Measurements from ENCODE around the gene LFNG.
A peak's percentile ranks its signal among the peaks of the same experiment; 100 is the strongest.

LFNG gene

GRCh38 chr7:2507917-2508306 is 11.7 kb upstream of the LFNG start:
- H3F3A ChIP-seq (ENCODE audit: insufficient read depth, low read length): no peaks in the 10 kb centered on the region
- no peak overlapping the region for H3K27ac ChIP-seq (ENCODE audit: low read depth, low read length, poor library complexity, severe bottlenecking)
- H3K27me3 ChIP-seq (ENCODE audit: insufficient read depth, low read length): peaks cover 11% of the 10 kb centered on the region
- H3K9me2 ChIP-seq (ENCODE audit: low read depth, low read length): no peaks in the 10 kb centered on the region
- no peaks in the 10 kb centered on the region for H3K79me2 ChIP-seq (ENCODE audit: insufficient read depth, low read length)
- no peak overlapping the region for H3K9ac ChIP-seq (ENCODE audit: low read length)
- no peaks in the 10 kb centered on the region for H3K9me3 ChIP-seq (ENCODE audit: low read length)
- peaks cover 45% of the 10 kb centered on the region for H3K4me1 ChIP-seq (ENCODE audit: insufficient read depth, low read length, severe bottlenecking)
- TF ChIP-seq EZH2 (IDR thresholded peaks at IDR 0.05; ENCODE audit: borderline replicate concordance, low read length): no peak
- no peak for TF ChIP-seq CTCF (IDR thresholded peaks at IDR 0.05; ENCODE audit: low read length)
- no peak overlapping the region for H3K4me2 ChIP-seq (ENCODE audit: low read length)
- H3K36me3 ChIP-seq (ENCODE audit: insufficient read depth, low read length): no peaks in the 10 kb centered on the region
- no peak overlapping the region for H3K4me3 ChIP-seq (ENCODE audit: low read depth, low read length, poor library complexity, severe bottlenecking)
- no peak overlapping the region for H2AFZ ChIP-seq (ENCODE audit: low read length)
- H4K20me1 ChIP-seq (ENCODE audit: insufficient read depth, low read length): no peaks in the 10 kb centered on the region

- Histone ChIP-seq H3K4me2 (ENCODE audit: low read length) (peak overlapping the region; percentile 34; the same call in 1 of the 2 replicates), H2AFZ (ENCODE audit: low read length) (no peak overlapping the region), H3K27me3 (ENCODE audit: insufficient read depth, low read length) (peaks cover 11% of the 10 kb centered on the region), H3K4me1 (ENCODE audit: insufficient read depth, low read length, severe bottlenecking) (peaks cover 45% of the 10 kb centered on the region), H3K9me2 (ENCODE audit: low read depth, low read length) (no peaks in the 10 kb centered on the region), H4K20me1 (ENCODE audit: insufficient read depth, low read length) (no peaks in the 10 kb centered on the region), H3K4me3 (ENCODE audit: low read depth, low read length, poor library complexity, severe bottlenecking) (no peak overlapping the region), H3F3A (ENCODE audit: insufficient read depth, low read length) (no peaks in the 10 kb centered on the region), H3K36me3 (ENCODE audit: insufficient read depth, low read length) (no peaks in the 10 kb centered on the region), H3K9me3 (ENCODE audit: low read length) (no peaks in the 10 kb centered on the region), H3K27ac (ENCODE audit: low read depth, low read length, poor library complexity, severe bottlenecking) (no peak overlapping the region), H3K79me2 (ENCODE audit: insufficient read depth, low read length) (no peaks in the 10 kb centered on the region), H3K9ac (ENCODE audit: low read length) (no peak overlapping the region)
- TF ChIP-seq EZH2 (IDR thresholded peaks at IDR 0.05; ENCODE audit: borderline replicate concordance, low read length) (no peak), CTCF (IDR thresholded peaks at IDR 0.05; ENCODE audit: low read length) (no peak)
These were observed 11.0 kb upstream of the LFNG start for GRCh38 chr7:2508327-2509215.

- H3K27me3 ChIP-seq (ENCODE audit: insufficient read depth, low read length): peaks cover 7% of the 10 kb centered on the region
- H3K9me2 ChIP-seq (ENCODE audit: low read depth, low read length): no peaks in the 10 kb centered on the region
- TF ChIP-seq EZH2 (IDR thresholded peaks at IDR 0.05; ENCODE audit: borderline replicate concordance, low read length) (no peak), CTCF (IDR thresholded peaks at IDR 0.05; ENCODE audit: low read length) (no peak)
- H3K9me3 ChIP-seq (ENCODE audit: low read length): no peaks in the 10 kb centered on the region
- no peak overlapping the region for H3K9ac ChIP-seq (ENCODE audit: low read length)
- no peak overlapping the region for H3K27ac ChIP-seq (ENCODE audit: low read depth, low read length, poor library complexity, severe bottlenecking)
- H3K79me2 ChIP-seq (ENCODE audit: insufficient read depth, low read length): no peaks in the 10 kb centered on the region
- H4K20me1 ChIP-seq (ENCODE audit: insufficient read depth, low read length): no peaks in the 10 kb centered on the region
- no peak overlapping the region for H3K4me3 ChIP-seq (ENCODE audit: low read depth, low read length, poor library complexity, severe bottlenecking)
- no peaks in the 10 kb centered on the region for H3K36me3 ChIP-seq (ENCODE audit: insufficient read depth, low read length)
- peaks cover 45% of the 10 kb centered on the region for H3K4me1 ChIP-seq (ENCODE audit: insufficient read depth, low read length, severe bottlenecking)
- H3K4me2 ChIP-seq (ENCODE audit: low read length): peak overlapping the region; percentile 34; the same call in 1 of the 2 replicates
- H3F3A ChIP-seq (ENCODE audit: insufficient read depth, low read length): no peaks in the 10 kb centered on the region
- no peak overlapping the region for H2AFZ ChIP-seq (ENCODE audit: low read length)
These were observed 10.2 kb upstream of the LFNG start for GRCh38 chr7:2509298-2509906.
